ENCODE data around the gene SGK2.

GRCh38 chr20:43590392-43591303 is 31.8 kb downstream of the SGK2 start, which contains the start of gene IFT52:
- TF ChIP-seq POLR2AphosphoS5 (IDR thresholded peaks at IDR 0.05; ENCODE audit: low read depth, low read length): no peak
- peak; percentile 53; the same call in 1 of the 2 replicates for TF ChIP-seq POLR2A (IDR thresholded peaks at IDR 0.05; ENCODE audit: low read depth, low read length)
